Tongue (tissue), 2 donors: ENCODE results near the gene PLCH1. TPM values are rescaled to one million over a fixed set of nuclear protein-coding genes. Genes with fewer than 3 reads are reported as not detected.

Experiments
- DNase-seq: peaks from one replicate; pipeline ENCODE4 v3.0.0-alpha.2; 2015
- total RNA-seq: library from RNA; depleted of rRNA; stranded (reverse); fragments of >200 nt; gene quantifications from one replicate; pipeline ENCODE4 v1.2.3, GENCODE V29; 2014

The PLCH1 gene, protein sequence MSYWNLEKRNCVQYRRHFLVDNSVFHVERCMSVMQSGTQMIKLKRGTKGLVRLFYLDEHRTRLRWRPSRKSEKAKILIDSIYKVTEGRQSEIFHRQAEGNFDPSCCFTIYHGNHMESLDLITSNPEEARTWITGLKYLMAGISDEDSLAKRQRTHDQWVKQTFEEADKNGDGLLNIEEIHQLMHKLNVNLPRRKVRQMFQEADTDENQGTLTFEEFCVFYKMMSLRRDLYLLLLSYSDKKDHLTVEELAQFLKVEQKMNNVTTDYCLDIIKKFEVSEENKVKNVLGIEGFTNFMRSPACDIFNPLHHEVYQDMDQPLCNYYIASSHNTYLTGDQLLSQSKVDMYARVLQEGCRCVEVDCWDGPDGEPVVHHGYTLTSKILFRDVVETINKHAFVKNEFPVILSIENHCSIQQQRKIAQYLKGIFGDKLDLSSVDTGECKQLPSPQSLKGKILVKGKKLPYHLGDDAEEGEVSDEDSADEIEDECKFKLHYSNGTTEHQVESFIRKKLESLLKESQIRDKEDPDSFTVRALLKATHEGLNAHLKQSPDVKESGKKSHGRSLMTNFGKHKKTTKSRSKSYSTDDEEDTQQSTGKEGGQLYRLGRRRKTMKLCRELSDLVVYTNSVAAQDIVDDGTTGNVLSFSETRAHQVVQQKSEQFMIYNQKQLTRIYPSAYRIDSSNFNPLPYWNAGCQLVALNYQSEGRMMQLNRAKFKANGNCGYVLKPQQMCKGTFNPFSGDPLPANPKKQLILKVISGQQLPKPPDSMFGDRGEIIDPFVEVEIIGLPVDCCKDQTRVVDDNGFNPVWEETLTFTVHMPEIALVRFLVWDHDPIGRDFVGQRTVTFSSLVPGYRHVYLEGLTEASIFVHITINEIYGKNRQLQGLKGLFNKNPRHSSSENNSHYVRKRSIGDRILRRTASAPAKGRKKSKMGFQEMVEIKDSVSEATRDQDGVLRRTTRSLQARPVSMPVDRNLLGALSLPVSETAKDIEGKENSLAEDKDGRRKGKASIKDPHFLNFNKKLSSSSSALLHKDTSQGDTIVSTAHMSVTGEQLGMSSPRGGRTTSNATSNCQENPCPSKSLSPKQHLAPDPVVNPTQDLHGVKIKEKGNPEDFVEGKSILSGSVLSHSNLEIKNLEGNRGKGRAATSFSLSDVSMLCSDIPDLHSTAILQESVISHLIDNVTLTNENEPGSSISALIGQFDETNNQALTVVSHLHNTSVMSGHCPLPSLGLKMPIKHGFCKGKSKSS (N-terminal part only)
- 3.1 TPM for total RNA-seq

DNA sequence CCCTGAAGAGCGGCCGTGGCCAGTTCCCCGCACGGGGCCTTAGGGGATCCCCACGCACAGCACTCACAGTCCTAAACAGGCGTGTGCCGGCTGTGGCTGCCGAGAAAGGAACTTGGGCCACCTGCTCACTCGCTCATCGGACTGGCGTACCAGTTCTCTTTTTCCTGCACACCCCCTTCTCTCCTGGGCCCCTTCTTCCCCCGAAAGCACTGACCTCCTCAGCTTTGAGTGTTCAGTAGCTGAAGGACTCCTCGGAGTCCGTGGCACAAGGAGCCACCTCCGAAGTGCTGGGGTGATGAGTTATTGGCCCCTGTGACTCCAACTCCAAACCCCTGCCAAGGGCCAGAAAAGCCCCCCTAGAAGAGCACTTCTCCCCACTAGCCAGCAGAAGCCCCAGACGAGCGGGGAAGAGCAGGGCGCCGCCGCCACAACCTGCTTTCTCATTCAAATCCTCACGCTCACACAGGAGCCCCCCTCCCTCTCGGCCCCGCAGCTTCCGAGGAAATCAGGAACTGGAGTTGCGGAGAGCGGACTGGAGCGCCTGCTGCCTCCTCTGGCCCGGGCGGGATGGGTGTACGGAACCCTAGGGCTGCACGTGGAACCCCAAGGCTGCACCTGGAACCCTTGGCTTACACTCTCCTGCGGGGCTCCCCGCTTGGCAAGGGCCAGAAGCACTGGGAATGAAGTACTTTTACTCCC, at the start of gene PLCH1:
Gene PLCH1 (minus strand): TSS at position 446 of the 699 bp plus-strand sequence. CDS start 40,847 bp downstream, outside the sequence.
- peak; percentile 83 for DNase-seq

DNA sequence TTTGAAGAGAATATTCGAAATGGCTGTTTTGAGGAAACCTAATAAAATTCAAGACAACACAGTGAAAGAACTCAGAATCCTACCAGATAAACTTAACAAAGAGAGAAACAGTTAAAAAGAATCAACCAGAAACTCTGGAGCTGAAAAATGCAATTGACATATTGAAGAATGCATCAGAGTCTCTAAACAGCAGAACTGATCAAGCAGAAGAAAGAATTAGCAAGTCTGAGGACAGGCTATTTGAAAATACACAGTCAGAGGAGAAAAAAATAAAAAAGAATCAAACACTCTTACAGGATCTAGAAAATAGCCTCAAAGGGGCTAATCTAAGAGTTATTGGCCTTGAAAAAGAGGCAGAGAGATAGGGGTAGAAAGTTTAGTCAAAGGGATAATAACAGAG, 47.7 kb upstream of the PLCH1 start:
- DNase-seq = no peak

DNA sequence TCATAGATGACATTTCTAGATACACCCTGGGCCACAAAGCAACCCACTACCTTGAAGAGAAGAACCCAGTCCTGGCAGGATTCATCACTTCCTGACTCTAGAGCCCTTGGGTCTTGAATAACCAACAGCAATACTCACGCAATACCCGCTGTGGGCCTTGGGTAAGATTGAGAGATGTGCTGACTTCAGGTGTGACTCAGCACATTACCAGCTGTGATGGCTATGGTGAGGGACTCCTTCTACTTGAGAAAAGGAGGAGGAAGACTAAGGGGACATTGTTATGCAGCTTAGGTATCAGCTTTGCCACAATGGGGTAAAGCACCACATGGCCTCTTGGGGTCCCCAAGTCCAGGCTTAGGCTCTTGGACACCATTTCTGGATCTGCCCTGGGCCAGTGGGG, 46.3 kb upstream of the PLCH1 start:
- DNase-seq = no peak

DNA sequence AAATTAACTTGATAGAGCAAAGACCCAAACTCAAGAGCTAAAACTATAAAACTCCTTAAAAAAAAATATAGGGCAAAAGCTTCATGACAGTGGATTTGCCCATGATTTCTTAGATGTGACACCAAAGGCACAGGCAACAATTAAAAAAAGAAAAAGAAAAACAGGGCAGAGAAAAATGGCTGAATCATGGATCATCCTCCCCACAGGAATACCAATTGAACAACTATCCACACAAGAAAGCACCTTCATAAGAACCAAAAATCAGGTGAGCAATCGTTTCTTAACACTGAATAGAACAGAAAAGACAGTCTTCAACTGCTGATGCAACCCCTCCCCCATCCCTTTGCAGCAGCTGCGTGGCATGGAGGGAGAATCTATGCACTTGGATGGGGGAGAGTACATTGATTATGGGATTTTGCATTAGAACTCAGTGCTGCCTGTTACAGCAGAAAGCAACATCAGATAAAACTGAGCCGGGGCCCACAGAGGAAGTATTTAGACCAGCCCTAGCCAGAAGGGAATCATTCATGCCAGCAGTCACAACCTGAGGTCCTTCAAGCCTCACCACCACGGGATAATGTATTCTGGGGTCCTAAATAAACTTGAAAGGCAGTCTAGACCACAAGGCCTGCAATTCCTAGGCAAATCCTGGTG, 45.5 kb upstream of the PLCH1 start:
- no peak for DNase-seq

DNA sequence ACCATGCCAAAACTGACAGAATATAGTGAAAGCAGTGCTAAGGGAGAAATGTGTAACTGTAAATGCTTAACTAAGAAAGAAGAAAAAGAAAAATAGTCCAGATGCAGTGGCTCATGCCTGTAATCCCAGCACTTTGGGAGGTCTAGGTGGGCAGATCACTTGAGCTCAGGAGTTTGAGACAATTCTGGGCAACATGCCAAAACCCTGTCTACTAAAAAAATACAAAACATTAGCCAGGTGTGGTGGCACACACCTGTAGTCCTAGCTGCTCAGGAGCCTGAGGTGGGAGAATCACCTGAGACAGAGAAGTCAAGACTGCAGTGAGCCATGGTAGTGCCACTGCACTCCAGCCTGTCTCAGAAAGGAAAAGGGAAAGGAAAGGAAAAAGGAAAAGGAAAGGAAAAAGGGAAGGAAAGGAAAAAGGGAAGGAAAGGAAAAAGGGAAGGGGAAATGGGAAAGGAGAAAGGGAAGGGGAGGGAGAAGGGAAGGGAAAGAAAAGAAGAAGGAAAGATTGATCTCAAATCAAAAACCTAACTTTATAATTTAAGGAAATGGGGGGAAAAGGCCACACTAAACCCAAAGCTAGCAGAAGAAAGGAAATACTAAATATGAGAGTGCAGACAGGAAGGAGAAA, 40.9 kb upstream of the PLCH1 start:
- DNase-seq = no peak

DNA sequence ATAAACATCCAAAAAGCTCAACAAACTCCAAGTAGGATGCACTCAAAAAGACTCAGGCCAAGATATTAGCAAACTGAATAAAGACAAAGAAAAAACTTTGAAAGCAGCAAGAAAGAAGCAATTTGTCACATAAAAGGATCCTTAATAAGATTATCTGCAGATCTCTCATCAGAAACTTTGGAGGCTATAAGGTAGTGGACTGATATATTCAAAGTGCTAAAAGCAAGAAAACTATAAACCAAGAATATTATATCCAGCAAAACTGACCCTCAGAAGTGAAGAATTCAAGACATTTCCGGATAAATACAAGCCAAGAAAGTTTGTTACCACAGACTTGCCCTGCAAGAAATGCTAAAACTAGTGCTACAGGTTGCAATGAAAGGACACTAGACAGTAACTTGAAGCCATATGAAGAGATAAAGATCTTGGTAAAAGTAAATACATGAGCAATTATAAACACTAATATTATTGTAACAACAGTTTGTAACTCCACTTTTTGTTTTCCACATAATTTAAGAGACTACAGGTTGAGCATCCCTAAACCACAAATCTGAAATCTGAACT, 37.6 kb upstream of the PLCH1 start:
- no peak for DNase-seq

DNA sequence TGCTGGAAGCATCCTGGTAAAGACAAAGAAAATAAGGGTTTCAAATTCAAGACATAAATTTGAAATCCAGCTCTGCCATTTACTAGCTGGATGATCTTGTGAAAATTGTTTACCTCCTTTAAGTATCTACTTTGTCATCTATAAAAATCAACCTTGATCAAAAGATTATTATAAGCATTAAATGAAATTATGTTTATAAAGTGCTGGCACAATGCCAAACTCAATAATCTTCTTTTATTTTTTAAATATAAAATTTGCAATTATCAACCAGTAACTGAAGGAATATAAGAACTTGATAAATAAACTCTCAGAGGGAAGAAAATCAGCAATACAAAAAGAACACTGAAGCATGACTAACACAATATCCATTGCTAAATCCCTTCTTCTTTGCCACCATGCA, 35.4 kb upstream of the PLCH1 start:
- DNase-seq = no peak

DNA sequence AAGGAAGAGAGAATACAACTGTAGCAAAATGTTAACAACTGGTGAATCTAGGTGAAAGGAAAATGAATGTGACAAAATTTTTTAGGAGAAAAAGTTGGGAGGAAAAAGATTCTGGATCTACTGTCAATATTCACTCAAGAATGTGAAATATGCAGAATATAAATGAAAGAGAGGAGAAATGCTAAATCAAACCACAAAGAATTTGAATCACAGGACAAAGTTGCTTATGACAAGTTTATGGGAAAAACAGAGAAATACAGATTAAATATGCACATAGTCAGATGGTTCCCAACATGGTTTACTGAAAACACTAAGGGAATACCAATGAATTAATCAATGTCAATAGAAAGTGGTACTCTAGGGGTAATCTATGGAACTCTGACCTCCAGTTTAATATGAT, 33.6 kb upstream of the PLCH1 start:
- DNase-seq = no peak

DNA sequence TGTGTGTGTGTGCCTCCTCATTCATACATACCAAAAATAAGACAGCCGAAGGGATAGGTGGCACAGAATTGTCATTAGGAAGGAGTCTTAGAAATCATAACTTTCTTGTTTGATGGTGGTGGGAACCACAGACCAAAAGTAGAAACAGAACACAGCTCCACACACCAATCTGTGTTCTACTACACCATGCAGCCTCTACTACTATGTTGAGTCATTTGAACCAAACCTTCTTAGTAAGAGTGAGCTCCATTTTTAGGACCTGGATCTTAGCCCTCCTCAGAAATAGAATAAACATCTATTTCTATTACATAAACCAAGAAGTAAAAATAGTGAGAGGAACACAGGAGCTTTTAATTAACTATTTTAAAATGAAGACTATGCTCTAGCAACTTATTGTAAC, 27.9 kb upstream of the PLCH1 start:
- no peak for DNase-seq

DNA sequence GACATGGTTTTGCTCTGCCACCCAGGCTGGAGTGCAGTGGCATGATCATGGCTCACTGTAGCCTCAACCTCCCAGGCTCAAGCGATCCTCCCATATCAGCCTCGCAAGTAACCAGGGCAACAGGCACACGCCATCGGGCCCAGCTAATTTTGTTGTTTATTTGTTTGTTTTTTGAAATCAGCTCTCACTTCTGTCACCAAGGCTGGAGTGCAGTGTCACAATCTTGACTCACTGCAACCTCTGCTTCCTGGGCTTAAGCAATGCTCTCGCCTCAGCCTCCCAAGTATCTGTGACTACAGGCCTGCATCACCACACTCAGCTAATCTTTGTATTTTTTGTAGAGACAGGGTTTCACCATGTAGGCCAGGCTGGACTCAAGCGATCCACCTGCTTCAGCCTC, 26.3 kb upstream of the PLCH1 start:
- no peak for DNase-seq

DNA sequence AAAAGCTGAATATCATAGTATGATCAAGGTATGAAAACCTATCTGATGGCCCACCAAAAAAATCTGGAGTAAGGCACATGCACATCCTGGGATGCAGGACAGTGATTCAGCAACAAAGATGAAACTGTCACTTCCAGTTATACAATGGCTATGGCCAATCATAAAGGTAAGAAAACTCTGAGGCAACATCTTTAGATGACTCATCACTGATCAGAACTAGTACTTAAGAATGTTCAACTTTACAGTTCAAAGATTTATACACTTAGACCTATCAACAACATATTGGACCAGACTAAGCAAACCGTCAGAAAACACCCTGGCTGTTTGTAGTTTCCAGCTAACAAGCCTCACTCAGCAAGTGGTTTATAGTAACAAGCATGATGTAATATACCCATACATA, 21.3 kb upstream of the PLCH1 start:
- DNase-seq = no peak

DNA sequence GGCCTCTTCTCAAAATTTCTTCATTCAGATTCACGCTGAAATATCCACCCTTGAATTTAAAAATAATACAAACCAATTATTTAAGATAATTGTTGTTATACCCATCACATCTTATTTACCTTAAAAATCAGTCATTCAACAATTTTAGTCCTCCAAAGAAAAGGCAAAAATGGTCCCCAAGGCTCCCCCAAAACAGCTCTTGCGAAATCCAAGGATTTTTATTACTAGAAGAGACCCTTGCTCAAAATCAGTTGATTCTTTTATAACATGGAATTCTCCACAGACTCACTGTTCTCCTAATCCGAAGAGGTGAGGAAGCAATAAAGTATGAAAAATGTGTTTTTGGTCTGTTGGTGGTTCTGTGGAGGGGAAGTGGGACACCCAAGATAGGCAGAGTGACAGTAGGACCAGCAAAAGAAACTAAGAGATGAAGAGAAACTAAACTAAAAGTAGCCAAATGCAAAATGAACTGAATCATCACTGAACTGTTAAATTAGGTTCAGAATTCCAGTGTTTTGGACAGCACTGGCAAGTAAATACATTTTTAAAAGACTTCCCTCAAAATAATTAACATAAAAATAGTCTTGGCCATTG, 19.1 kb upstream of the PLCH1 start:
- DNase-seq = no peak

DNA sequence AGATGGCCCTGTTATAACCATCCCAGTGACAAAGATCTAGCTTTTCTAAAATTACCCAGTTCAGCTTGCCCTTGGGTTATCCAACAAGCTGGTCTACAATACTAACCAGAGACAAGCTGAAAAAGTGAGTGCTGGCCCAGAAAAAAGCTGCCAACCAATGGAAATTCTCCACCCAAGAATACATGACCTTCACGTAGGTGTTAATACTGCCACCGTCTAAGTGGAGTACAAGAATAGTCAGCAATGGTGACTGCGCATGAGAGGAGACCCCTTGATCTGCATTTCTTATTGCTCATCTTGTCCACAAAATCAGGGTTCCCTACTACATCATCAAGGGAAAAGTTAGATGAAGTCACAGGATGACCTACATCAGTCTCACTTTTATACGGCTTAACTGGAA, 15.8 kb upstream of the PLCH1 start:
- DNase-seq = no peak

DNA sequence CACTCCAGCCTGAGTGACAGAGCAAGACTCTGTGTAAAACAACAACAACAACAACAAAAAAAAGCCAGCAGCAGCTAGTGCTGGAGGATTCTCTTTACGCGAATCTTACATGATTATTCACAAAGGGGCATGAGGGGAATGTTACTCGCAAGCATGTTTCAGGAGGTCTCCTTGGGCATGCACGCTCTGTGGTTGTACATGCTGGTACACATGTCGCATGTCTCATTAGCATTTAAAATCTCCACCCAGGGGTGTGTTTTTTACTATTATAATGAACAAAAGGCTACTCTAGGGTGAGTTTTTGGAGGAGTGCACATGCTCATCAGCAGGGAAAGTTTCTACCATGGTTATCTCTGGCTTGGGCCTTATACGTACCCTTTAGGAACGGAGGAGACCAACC, 12.7 kb upstream of the PLCH1 start:
- no peak for DNase-seq

DNA sequence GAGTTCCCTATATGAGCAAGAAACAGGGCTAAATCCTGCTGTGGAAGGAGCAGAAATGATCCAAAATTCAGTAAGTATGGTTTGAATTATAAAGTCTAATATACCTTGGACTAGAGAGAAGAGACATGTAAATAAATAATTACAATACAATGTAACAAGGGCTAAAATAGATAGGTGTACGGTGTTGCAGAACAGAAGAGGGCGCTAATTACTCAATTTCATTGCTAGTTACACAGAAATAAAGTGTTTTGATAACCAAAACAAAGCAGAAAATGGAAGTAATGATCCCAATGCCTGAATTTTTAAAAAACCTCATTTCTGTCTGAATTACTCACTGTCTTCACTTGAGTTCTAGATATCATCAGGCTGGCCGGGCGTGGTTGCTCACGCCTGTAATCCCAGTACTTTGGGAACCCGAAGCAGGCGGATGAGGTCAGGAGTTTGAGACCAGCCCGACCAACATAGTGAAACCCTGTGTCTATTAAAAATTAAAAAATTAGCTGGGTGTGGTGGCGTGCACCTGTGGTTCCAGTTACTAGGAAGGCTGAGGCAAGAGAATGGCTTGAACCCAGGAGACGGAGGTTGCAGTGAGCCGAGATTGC, 8.3 kb upstream of the PLCH1 start:
- DNase-seq = no peak

DNA sequence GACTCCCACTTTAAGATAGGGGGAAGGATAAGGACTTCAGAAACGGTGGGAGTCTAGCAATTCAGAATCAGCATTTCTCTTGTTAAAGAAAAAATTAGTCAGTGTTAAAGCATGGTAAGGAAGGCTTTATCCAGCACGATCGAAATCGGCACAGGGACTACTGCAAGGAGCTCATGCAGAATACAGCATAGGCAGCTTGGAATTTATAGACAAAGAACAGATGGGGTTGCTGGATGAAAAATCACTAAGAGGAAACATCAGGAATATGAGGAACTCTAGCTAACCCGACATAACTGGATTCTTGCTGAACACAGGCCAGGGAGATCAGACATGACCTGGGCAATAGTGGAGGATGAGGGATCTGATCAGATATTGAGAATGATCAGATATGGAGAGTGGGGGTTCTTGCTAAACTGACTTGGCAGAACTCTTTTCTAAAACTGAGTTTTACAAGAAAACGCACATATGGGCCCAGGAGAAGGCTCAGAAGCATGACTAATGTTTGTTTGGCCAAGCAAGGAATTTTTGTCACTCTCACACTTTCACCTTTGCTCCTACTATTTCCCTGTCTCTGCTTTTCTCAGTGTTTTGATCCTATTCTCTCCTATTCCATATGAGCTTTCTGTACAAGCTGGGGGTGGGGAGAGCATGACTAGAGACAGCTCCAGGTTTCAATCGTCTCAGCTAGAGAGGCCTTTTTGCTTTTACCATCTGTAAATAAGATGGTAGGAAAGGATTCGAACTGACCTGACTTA, 3.9 kb upstream of the PLCH1 start:
- peak; percentile 45 for DNase-seq

DNA sequence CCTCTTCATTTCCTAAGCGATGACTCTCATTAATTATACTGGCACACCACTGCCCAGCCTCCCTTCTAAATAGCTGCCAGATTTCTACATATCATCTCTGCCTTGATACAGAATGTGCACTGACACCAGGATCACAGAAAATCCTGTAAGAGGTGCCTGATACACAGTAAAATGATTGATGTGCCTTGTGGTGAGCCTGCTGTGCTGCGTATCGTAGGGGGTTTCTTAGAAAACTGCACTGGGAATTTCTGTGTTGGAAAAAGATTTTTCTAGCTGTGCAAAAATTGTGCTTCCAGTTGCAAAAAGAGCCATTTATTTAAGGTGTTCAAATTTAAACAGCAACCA, 3.0 kb upstream of the PLCH1 start:
- DNase-seq = no peak

DNA sequence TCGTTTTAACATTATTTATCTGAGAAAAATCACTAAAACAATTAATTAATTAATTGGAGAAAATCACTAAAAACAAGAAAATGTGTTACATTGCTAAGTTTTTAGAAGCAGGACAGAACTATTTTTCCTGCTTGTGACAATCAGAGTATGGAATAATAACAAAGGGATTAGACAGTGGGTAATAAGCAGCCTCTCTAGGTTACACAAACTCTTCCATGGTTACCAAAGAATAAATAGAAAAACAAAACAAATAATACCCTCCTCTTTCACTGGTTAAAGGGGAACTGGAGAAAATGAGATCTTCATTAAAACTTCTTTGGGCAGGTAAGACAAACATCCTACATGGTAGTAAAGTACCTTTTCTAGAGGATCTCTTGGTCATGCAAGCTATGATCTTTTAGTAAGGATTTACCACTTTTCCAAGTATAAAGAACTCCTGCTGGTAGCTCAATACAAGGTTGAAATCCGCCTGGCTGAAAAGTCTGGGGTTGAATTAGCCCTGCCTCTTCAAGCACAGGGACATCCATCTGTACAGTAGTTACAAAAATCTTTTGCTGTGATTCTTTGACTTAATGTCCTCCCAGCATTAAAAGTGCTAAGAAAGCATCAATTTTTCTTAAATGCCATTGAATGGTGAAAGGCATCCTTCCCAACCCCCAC, 2.5 kb upstream of the PLCH1 start:
- DNase-seq = no peak

DNA sequence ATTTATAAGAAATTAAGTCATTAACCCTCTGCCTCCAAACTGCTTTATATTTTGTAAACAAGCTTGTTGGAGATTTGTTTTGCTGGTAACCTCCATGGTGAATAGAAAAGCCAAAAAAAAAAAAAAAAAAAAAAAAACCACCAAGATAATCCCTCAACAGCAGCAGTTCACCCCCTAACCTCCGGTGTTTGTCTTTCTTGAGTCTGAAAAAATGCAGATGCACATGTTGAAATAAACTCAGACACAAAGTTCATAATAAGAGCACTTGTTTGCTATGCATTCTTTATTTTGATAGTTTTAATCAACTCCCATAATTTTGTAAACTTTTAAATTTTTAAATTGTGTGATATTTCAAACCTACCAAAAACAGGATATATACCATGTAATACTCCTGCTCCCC, 1.8 kb upstream of the PLCH1 start:
- DNase-seq = no peak
